ENCODE measurements around the gene LRPAP1.

Gene LRPAP1

DNA sequence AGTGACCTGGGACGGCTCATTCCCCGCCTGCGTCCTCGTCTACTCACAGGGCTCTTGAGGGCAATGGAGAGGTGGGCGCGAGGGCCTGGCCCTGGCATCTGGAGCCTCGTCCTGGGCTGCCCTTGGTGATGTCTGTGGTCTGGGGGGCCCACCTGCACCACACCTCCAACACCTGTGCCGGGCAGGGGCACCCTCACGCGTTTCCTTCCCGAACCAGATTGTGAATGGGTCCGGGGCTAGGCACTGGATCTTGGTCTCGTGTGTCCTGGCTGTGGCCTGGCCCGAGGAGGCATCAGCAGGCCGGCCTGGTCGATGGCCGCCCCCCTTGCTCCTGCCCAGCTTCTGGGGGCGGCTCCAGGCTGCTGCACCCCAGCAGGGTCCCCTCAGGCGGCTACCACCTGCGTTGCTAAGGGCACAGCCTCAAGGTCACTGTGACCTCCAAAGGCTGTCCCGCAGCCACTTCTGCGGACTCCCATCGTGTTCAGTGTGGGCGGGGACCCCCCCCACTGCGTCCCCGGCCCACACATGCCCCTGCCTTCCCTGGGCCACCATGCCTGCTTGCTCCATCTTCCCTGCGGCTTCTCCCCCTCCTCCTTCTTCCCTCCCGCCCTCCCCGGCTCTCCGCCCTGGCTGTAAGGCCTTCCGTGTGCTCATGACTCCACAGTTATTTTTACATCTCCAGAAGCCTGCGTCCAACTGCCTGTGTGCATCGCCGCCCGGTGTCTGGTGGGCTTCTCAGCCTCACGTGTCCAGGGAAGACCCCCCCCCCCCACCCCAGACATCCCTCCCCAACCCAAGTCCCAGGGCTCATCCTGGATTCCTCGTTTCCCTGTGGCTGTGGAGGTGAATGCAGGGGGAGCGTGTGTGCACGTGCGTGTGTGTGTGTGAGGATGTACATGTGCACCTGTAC is 65.3 kb downstream of the LRPAP1 start:
- TF ChIP-seq CSDC2 (CRISPR knock-in tag; IDR thresholded peaks at IDR 0.05), result no peak
- no peak for TF ChIP-seq SNAI2 (CRISPR knock-in tag; IDR thresholded peaks at IDR 0.05)
- no peak for TF ChIP-seq TOX (CRISPR knock-in tag; IDR thresholded peaks at IDR 0.05; ENCODE audit: borderline replicate concordance)
- TF ChIP-seq ZFP3 (CRISPR knock-in tag; IDR thresholded peaks at IDR 0.05), result no peak
- TF ChIP-seq BACH2 (CRISPR knock-in tag; IDR thresholded peaks at IDR 0.05; ENCODE audit: borderline replicate concordance), result no peak
- no peak for TF ChIP-seq ZNF8 (CRISPR knock-in tag; IDR thresholded peaks at IDR 0.05)
- no peak for TF ChIP-seq ZNF70 (CRISPR knock-in tag; IDR thresholded peaks at IDR 0.05)
- TF ChIP-seq, protein P1, sequence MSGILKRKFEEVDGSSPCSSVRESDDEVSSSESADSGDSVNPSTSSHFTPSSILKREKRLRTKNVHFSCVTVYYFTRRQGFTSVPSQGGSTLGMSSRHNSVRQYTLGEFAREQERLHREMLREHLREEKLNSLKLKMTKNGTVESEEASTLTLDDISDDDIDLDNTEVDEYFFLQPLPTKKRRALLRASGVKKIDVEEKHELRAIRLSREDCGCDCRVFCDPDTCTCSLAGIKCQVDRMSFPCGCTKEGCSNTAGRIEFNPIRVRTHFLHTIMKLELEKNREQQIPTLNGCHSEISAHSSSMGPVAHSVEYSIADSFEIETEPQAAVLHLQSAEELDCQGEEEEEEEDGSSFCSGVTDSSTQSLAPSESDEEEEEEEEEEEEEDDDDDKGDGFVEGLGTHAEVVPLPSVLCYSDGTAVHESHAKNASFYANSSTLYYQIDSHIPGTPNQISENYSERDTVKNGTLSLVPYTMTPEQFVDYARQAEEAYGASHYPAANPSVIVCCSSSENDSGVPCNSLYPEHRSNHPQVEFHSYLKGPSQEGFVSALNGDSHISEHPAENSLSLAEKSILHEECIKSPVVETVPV (CRISPR knock-in tag; IDR thresholded peaks at IDR 0.05), result no peak
- no peak for TF ChIP-seq ZNF565 (CRISPR knock-in tag; conservative IDR thresholded peaks at IDR 0.05; ENCODE audit: low read depth)
- TF ChIP-seq, protein P2, sequence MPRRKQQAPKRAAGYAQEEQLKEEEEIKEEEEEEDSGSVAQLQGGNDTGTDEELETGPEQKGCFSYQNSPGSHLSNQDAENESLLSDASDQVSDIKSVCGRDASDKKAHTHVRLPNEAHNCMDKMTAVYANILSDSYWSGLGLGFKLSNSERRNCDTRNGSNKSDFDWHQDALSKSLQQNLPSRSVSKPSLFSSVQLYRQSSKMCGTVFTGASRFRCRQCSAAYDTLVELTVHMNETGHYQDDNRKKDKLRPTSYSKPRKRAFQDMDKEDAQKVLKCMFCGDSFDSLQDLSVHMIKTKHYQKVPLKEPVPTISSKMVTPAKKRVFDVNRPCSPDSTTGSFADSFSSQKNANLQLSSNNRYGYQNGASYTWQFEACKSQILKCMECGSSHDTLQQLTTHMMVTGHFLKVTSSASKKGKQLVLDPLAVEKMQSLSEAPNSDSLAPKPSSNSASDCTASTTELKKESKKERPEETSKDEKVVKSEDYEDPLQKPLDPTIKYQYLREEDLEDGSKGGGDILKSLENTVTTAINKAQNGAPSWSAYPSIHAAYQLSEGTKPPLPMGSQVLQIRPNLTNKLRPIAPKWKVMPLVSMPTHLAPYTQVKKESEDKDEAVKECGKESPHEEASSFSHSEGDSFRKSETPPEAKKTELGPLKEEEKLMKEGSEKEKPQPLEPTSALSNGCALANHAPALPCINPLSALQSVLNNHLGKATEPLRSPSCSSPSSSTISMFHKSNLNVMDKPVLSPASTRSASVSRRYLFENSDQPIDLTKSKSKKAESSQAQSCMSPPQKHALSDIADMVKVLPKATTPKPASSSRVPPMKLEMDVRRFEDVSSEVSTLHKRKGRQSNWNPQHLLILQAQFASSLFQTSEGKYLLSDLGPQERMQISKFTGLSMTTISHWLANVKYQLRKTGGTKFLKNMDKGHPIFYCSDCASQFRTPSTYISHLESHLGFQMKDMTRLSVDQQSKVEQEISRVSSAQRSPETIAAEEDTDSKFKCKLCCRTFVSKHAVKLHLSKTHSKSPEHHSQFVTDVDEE (CRISPR knock-in tag; IDR thresholded peaks at IDR 0.05), result no peak
- no peak for TF ChIP-seq PPARA (CRISPR knock-in tag; IDR thresholded peaks at IDR 0.05; ENCODE audit: borderline replicate concordance)
- no peak for TF ChIP-seq ARNTL (CRISPR knock-in tag; IDR thresholded peaks at IDR 0.05; ENCODE audit: borderline replicate concordance, low read depth)
- ATAC-seq, result no peak

DNA sequence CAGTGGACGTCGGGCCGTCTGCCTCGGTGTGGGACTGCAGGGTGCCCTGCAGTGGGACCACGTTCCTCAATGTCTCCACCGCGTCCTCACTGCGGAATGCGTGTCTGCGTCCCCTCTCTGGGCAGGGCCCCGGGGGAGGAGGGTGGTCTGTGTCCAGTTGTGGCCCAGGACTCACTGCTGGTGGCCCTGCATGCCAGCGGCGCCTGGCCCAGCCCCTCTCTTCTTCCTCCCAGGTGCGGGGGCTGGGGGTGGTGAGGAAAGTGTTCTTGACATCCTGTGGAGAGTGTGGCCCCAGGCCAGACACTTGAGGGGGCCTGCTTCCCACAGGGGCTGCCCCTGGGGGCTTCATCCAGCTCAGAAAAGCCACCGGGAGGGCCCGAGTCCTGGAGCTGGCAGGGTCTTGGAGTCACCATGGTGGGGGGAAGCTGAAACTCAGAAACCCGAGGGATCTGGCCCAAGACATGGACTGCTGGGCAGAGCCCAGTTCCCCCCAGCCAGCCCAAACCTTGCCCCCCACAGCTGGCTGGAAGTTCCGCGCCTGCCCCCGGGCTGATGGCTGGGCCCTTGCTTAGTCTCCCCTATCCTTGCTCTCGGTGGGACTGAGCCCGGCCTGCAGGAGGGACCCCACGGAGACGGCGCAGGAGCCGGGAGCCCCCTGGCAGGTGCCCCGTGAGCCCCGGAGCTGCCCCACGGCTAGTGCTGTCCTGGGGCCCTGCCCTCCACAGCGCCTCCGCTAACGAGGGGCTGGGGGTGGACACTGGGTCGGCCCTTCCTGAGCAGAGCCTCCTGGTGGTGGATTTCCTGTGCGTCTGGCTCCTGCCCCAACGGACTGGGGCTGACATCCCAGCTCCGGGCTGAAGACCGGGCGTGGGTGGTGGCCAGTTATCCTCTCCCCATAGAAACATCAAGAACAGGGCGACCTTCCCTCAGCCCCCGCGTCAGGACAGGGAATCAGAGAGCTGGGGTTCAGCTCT is 66.2 kb downstream of the LRPAP1 start:
- TF ChIP-seq TCF4 (CRISPR knock-in tag; IDR thresholded peaks at IDR 0.05; ENCODE audit: borderline replicate concordance), result no peak
- no peak for TF ChIP-seq PPARA (CRISPR knock-in tag; IDR thresholded peaks at IDR 0.05; ENCODE audit: borderline replicate concordance)
- no peak for TF ChIP-seq OSR1 (CRISPR knock-in tag; IDR thresholded peaks at IDR 0.05)
- TF ChIP-seq TOX (CRISPR knock-in tag; IDR thresholded peaks at IDR 0.05; ENCODE audit: borderline replicate concordance), result no peak
- TF ChIP-seq ARNTL (CRISPR knock-in tag; IDR thresholded peaks at IDR 0.05; ENCODE audit: borderline replicate concordance, low read depth), result no peak
- no peak for TF ChIP-seq GLIS3 (CRISPR knock-in tag; IDR thresholded peaks at IDR 0.05)
- TF ChIP-seq ZNF565 (CRISPR knock-in tag; conservative IDR thresholded peaks at IDR 0.05; ENCODE audit: low read depth), result no peak
- no peak for TF ChIP-seq CSDC2 (CRISPR knock-in tag; IDR thresholded peaks at IDR 0.05)
- ATAC-seq, result no peak

DNA sequence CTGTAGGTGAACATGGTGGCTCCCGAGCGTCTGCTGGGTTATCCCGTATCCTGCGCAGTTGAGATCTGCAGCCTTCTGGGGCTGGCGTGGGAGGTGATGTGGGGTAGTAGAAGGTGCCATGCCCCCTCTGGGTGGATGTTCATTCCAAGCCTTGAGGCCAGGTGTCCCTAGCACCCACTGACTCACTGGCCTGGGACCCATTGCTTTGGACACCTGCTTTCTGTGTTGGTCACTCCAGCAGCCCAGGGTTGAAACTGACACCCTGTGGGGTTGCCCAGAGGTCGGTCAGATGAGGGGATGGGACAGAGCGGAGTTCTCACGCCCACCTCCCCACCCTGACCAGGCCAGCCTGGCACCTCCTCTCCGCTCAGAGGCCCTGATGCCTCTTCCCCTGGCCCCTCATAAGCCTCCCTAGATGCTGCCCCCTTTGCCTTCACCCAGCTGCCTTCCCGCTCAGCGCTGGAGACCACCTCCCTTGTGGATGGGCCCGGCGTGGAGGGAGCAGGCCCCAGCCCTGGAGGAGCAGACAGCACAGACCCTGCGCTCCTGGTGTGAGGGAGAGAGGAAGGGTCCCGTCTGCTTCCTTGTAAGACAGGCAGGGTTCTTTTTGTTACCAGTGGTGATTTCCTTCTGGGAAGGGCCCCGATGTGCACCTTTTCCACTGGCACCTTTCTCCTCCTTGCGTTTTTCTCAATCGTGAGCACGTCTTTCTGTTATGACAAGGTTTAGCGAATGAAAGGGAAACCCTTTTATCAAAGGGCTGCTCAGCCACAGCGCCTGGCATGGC is 67.1 kb downstream of the LRPAP1 start:
- ATAC-seq, result no peak
- TF ChIP-seq ZNF565 (CRISPR knock-in tag; conservative IDR thresholded peaks at IDR 0.05; ENCODE audit: low read depth), result no peak
- TF ChIP-seq, protein P3, sequence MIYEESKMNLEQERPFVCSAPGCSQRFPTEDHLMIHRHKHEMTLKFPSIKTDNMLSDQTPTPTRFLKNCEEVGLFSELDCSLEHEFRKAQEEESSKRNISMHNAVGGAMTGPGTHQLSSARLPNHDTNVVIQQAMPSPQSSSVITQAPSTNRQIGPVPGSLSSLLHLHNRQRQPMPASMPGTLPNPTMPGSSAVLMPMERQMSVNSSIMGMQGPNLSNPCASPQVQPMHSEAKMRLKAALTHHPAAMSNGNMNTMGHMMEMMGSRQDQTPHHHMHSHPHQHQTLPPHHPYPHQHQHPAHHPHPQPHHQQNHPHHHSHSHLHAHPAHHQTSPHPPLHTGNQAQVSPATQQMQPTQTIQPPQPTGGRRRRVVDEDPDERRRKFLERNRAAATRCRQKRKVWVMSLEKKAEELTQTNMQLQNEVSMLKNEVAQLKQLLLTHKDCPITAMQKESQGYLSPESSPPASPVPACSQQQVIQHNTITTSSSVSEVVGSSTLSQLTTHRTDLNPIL (CRISPR knock-in tag; IDR thresholded peaks at IDR 0.05; ENCODE audit: low read depth), result no peak
- no peak for TF ChIP-seq SNAI2 (CRISPR knock-in tag; IDR thresholded peaks at IDR 0.05)
- no peak for TF ChIP-seq RARB (CRISPR knock-in tag; IDR thresholded peaks at IDR 0.05)
- no peak for TF ChIP-seq TCF4 (CRISPR knock-in tag; IDR thresholded peaks at IDR 0.05; ENCODE audit: borderline replicate concordance)
- no peak for TF ChIP-seq ZFP30 (CRISPR knock-in tag; IDR thresholded peaks at IDR 0.05)
- TF ChIP-seq GLIS3 (CRISPR knock-in tag; IDR thresholded peaks at IDR 0.05), result no peak
- TF ChIP-seq ZNF8 (CRISPR knock-in tag; IDR thresholded peaks at IDR 0.05), result no peak
- no peak for TF ChIP-seq PPARA (CRISPR knock-in tag; IDR thresholded peaks at IDR 0.05; ENCODE audit: borderline replicate concordance)
- TF ChIP-seq, protein P4, sequence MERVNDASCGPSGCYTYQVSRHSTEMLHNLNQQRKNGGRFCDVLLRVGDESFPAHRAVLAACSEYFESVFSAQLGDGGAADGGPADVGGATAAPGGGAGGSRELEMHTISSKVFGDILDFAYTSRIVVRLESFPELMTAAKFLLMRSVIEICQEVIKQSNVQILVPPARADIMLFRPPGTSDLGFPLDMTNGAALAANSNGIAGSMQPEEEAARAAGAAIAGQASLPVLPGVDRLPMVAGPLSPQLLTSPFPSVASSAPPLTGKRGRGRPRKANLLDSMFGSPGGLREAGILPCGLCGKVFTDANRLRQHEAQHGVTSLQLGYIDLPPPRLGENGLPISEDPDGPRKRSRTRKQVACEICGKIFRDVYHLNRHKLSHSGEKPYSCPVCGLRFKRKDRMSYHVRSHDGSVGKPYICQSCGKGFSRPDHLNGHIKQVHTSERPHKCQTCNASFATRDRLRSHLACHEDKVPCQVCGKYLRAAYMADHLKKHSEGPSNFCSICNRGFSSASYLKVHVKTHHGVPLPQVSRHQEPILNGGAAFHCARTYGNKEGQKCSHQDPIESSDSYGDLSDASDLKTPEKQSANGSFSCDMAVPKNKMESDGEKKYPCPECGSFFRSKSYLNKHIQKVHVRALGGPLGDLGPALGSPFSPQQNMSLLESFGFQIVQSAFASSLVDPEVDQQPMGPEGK (CRISPR knock-in tag; IDR thresholded peaks at IDR 0.05; ENCODE audit: borderline replicate concordance), result no peak
